ENCODE measurements around the gene PRELP.

- TF ChIP-seq CTCF (conservative IDR thresholded peaks at IDR 0.05; ENCODE audit: low read depth, low read length) (no peak), EZH2 (IDR thresholded peaks at IDR 0.05; ENCODE audit: low read length, unreplicated experiment) (no peak), EZH2phosphoT487 (IDR thresholded peaks at IDR 0.05; ENCODE audit: borderline replicate concordance, low read length) (no peak)
Observed at GRCh38 chr1:203538726-203539125, 63.1 kb downstream of the PRELP start.
